ENCODE data around the gene SHC3. TPM values are rescaled to one million over a fixed set of nuclear protein-coding genes. Genes with fewer than 3 reads are reported as not detected.

Gene SHC3
- total RNA-seq, 1 donor from 2014 or later, result 0.10 TPM

- DNase-seq (ENCODE audit: low spot score) (peak; percentile 19), ATAC-seq (no peak)
These were observed 171.3 kb downstream of the SHC3 start for GRCh38 chr9:89006996-89007967.

- DNase-seq (ENCODE audit: low spot score), result no peak
- ATAC-seq, result no peak
These were observed 172.4 kb downstream of the SHC3 start for GRCh38 chr9:89006267-89006666.

GRCh38 chr9:89005323-89005722 is 173.3 kb downstream of the SHC3 start:
- DNase-seq (ENCODE audit: low spot score) (no peak), ATAC-seq (no peak)

GRCh38 chr9:89002987-89003386 is 175.6 kb downstream of the SHC3 start:
- no peak for DNase-seq (ENCODE audit: low spot score)
- ATAC-seq, result no peak

- DNase-seq (ENCODE audit: low spot score), result no peak
These were observed 176.6 kb downstream of the SHC3 start for GRCh38 chr9:89001917-89002540.

GRCh38 chr9:89000973-89001916 is 177.4 kb downstream of the SHC3 start:
- ATAC-seq (peak; percentile 92), DNase-seq (ENCODE audit: low spot score) (peak; percentile 85)

More at GRCh38 chr9:89001917-89002540, 176.6 kb downstream of the SHC3 start:
- ATAC-seq, result no peak

- DNase-seq (ENCODE audit: low spot score) (no peak), ATAC-seq (no peak)
These were observed 178.2 kb downstream of the SHC3 start for GRCh38 chr9:89000371-89000781.

- DNase-seq (ENCODE audit: low spot score) (peak; percentile 54), ATAC-seq (peak; percentile 68)
These were observed 179.7 kb downstream of the SHC3 start for GRCh38 chr9:88998911-88999310.

- DNase-seq (ENCODE audit: low spot score) (no peak), ATAC-seq (no peak)
These were observed 180.1 kb downstream of the SHC3 start for GRCh38 chr9:88998503-88998902.

- DNase-seq (ENCODE audit: low spot score) (no peak), ATAC-seq (no peak)
These were observed 181.0 kb downstream of the SHC3 start for GRCh38 chr9:88997646-88998045.

- ATAC-seq, result no peak
- no peak for DNase-seq (ENCODE audit: low spot score)
These were observed 181.7 kb downstream of the SHC3 start for GRCh38 chr9:88996921-88997235.

- no peak for ATAC-seq
- DNase-seq (ENCODE audit: low spot score), result no peak
These were observed 182.3 kb downstream of the SHC3 start for GRCh38 chr9:88996046-88996920.

- ATAC-seq, result no peak
These were observed 183.0 kb downstream of the SHC3 start for GRCh38 chr9:88995627-88996026.

GRCh38 chr9:88995200-88995577 is 183.4 kb downstream of the SHC3 start:
- DNase-seq (ENCODE audit: low spot score) (no peak), ATAC-seq (no peak)

More at GRCh38 chr9:88995627-88996026, 183.0 kb downstream of the SHC3 start:
- no peak for DNase-seq (ENCODE audit: low spot score)

- peak; percentile 24 for DNase-seq (ENCODE audit: low spot score)
- no peak for ATAC-seq
These were observed 184.0 kb downstream of the SHC3 start for GRCh38 chr9:88994469-88995199.

GRCh38 chr9:88993871-88994460 is 184.7 kb downstream of the SHC3 start:
- ATAC-seq, result no peak

GRCh38 chr9:88993327-88993726 is 185.3 kb downstream of the SHC3 start:
- ATAC-seq, result peak; percentile 86
- peak; percentile 52 for DNase-seq (ENCODE audit: low spot score)

More at GRCh38 chr9:88993871-88994460, 184.7 kb downstream of the SHC3 start:
- DNase-seq (ENCODE audit: low spot score), result peak; percentile 44

GRCh38 chr9:88992556-88992955 is 186.1 kb downstream of the SHC3 start:
- peak; percentile 19 for DNase-seq (ENCODE audit: low spot score)
- ATAC-seq, result no peak
